Mucosa of descending colon (tissue), 3 donors: ENCODE results near the gene RUVBL2. TPM values are rescaled to one million over a fixed set of nuclear protein-coding genes. Genes with fewer than 3 reads are reported as not detected.
"Not testable (repeated sequence)": the region's sequence is repeated elsewhere in the genome, so short reads cannot be mapped to it uniquely, and the experiment has no call there.

ENCODE experiments used
- ATAC-seq: fragments of 200-7000 bp; cut with Tn5 transposase; one replicate; pipeline ENCODE4 v1.9.1; 2020; ENCODE audit warnings: mild to moderate bottlenecking, moderate library complexity
- DNase-seq, 3 donors: peaks; one replicate each; pipeline ENCODE4 v3.0.0-alpha.2; 2020
- H3K36me3 ChIP-seq: fragments of 200-600 bp; one replicate; pipeline ENCODE4 v1.8.0; 2021; ENCODE audit warnings: low read depth, mild to moderate bottlenecking
- H3K4me1 ChIP-seq: fragments of 200-600 bp; one replicate; pipeline ENCODE4 v1.8.0; 2021; ENCODE audit warnings: low read depth, mild to moderate bottlenecking
- H3K4me3 ChIP-seq: fragments of 200-600 bp; one replicate; pipeline ENCODE4 v1.8.0; 2021; ENCODE audit warnings: mild to moderate bottlenecking
- H3K9me3 ChIP-seq: fragments of 200-600 bp; one replicate; pipeline ENCODE4 v1.8.0; 2021; ENCODE audit warnings: mild to moderate bottlenecking
- CTCF ChIP-seq: fragments of 200-600 bp; IDR thresholded peaks from one replicate; pipeline ENCODE4 v1.8.0; 2022; ENCODE audit warnings: antibody characterized with exemption, mild to moderate bottlenecking
- intact Hi-C, 2 donors: fragments of 100-400 bp; cut with DNase I in 1 of 2; cut with micrococcal nuclease in 1 of 2; formaldehyde crosslinking; loops; one replicate each; pipeline versions ENCODE4 v1.11.0 to v1.11.1; 2022; cut with DNase I, micrococcal nuclease
- total RNA-seq, 3 donors: library from RNA; stranded (reverse); fragmentation: NEBNext Ultra II Directional in 2 of 3; extraction: Animal tissue kit (Norgen Biotek cat#: 25700) in 2 of 3; gene quantifications; one replicate each; pipeline versions ENCODE4 v1.2.1 to v1.2.4, GENCODE V29; 2021 to 2023
- donor health status: DM: no; HTN: no; CAD: no; lungs with moderate emphysema.
- donor health status: DM: no; HTN: no; CAD: no.
- donor health status: DM: no; HTN: yes; CAD: no.

Gene RUVBL2
- total RNA-seq, 3 donors from 2014 or later: 47.4 to 68.8 (median 57.3) TPM

GRCh38 chr19:49031642-49032301, 38.1 kb downstream of the RUVBL2 start, which contains the start of gene CGB2:
TSS of gene CGB2 (plus strand) at chr19:49031890. CDS start at chr19:49032096, 206 bp downstream.
- H3K9me3 ChIP-seq, H3K4me3 ChIP-seq, ATAC-seq, H3K36me3 ChIP-seq, H3K4me1 ChIP-seq, DNase-seq, intact Hi-C loops: not testable (repeated sequence)

DNA sequence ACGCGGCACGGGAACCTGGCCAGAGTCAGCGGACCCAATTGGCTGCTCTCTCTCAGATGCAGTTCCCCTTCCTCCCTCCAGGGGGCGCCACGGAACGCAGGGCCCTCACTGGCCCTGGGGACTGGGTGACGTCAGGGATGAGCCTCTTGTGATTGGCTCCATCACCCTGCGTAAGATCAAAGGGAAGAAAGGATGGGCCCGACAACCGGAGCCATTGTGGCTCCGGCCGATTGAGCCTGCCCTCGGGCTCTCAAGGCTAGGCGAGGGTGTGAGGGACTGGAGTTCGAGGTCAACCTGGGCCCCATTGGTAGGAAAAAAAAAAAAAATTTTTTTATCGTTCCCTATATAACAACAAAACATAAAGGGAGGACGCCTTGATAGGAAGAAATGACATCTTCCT, 43.1 kb downstream of the RUVBL2 start, which contains the start of gene CGB1:
Gene CGB1 (minus strand): TSS at position 81 of the 400 bp plus-strand sequence. CDS start 184 bp downstream, outside the sequence.
- H3K9me3 ChIP-seq, H3K4me1 ChIP-seq, H3K4me3 ChIP-seq, ATAC-seq, intact Hi-C loops, H3K36me3 ChIP-seq, DNase-seq: not testable (repeated sequence)

GRCh38 chr19:49038111-49038510, 44.4 kb downstream of the RUVBL2 start:
- ATAC-seq, DNase-seq, intact Hi-C loops, H3K4me3 ChIP-seq, H3K4me1 ChIP-seq, H3K36me3 ChIP-seq, H3K9me3 ChIP-seq: not testable (repeated sequence)

- DNase-seq, H3K4me3 ChIP-seq, intact Hi-C loops, H3K9me3 ChIP-seq, H3K36me3 ChIP-seq, ATAC-seq, H3K4me1 ChIP-seq: not testable (repeated sequence)
Measured at GRCh38 chr19:49038557-49039276, 45.0 kb downstream of the RUVBL2 start.

- DNase-seq, H3K4me3 ChIP-seq, ATAC-seq, H3K9me3 ChIP-seq, intact Hi-C loops, H3K36me3 ChIP-seq, H3K4me1 ChIP-seq: not testable (repeated sequence)
Measured at GRCh38 chr19:49039736-49040135, 46.0 kb downstream of the RUVBL2 start.

- Histone ChIP-seq H3K4me3 (no peak overlapping the region), H3K36me3 (no peaks in the 10 kb centered on the region), H3K9me3 (no peaks in the 10 kb centered on the region), H3K4me1 (no peaks in the 10 kb centered on the region)
- no peak for DNase-seq
- no peak for TF ChIP-seq CTCF
- ATAC-seq: no peak
- intact Hi-C loops: no loop called here
Measured at GRCh38 chr19:49042177-49042576, 48.5 kb downstream of the RUVBL2 start.

GRCh38 chr19:49042666-49043065, 49.0 kb downstream of the RUVBL2 start:
- H3K4me3 ChIP-seq, H3K36me3 ChIP-seq, intact Hi-C loops, H3K4me1 ChIP-seq, DNase-seq, ATAC-seq, H3K9me3 ChIP-seq: not testable (repeated sequence)

DNA sequence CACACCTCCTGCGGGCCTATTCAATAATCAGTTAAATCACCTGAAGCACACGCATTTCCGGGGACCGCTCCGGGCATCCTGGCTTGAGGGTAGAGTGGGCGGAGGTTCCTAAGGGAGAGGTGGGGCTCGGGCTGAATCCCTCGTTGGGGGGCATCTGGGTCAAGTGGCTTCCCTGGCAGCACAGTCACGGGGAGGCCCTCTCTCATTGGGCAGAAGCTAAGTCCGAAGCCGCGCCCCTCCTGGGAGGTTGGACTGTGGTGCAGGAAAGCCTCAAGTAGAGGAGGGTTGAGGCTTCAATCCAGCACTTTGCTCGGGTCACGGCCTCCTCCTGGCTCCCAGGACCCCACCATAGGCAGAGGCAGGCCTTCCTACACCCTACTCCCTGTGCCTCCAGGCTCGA, 49.9 kb downstream of the RUVBL2 start, which contains the start of gene CGB5:
Gene CGB5 (plus strand): TSS at position 301 of the 400 bp plus-strand sequence. CDS start 362 bp downstream, outside the sequence.
- H3K4me1 ChIP-seq, DNase-seq, intact Hi-C loops, H3K9me3 ChIP-seq, ATAC-seq, H3K4me3 ChIP-seq, H3K36me3 ChIP-seq: not testable (repeated sequence)

DNA sequence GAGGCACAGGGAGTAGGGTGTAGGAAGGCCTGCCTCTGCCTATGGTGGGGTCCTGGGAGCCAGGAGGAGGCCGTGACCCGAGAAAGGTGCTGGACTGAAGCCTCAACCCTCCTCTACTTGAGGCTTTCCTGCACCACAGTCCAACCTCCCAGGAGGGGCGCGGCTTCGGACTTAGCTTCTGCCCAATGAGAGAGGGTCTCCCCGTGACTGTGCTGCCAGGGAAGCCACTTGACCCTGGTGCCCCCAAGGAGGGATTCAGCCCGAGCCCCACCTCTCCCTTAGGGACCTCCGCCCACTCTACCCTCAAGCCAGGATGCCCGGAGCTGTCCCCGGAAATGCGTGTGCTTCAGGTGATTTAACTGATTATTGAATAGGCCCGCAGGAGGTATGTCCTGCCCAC, 55.3 kb downstream of the RUVBL2 start, which contains the start of gene CGB8:
Gene CGB8 (minus strand): TSS at position 101 of the 400 bp plus-strand sequence. CDS start 372 bp downstream, outside the sequence.
- not testable (repeated sequence) for ATAC-seq, H3K9me3 ChIP-seq

DNA sequence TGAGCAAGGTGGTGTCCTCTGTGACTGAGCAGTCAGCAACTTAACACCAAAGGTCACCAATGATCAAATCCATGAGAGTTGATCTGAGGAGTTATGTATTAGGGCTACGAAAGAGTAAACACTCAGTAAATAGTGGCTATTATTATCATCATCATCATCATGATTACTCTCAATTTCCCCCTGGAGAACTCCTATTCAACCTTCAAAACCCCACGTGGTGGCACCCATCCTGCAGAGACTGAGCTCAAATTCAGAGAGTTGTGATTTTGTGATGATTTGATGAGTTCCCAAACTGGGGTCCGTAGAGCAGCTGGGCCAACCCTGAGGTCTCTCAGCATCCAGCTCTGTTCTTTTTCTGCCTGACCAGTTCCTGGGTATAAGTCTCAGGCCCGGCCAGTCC, 56.1 kb downstream of the RUVBL2 start:
- DNase-seq, H3K4me3 ChIP-seq, intact Hi-C loops, H3K36me3 ChIP-seq, H3K9me3 ChIP-seq, ATAC-seq, H3K4me1 ChIP-seq: not testable (repeated sequence)

More for the DNA sequence above, 55.3 kb downstream of the RUVBL2 start, which contains the start of gene CGB8:
- H3K4me1 ChIP-seq, H3K36me3 ChIP-seq, intact Hi-C loops, DNase-seq, H3K4me3 ChIP-seq: not testable (repeated sequence)

DNA sequence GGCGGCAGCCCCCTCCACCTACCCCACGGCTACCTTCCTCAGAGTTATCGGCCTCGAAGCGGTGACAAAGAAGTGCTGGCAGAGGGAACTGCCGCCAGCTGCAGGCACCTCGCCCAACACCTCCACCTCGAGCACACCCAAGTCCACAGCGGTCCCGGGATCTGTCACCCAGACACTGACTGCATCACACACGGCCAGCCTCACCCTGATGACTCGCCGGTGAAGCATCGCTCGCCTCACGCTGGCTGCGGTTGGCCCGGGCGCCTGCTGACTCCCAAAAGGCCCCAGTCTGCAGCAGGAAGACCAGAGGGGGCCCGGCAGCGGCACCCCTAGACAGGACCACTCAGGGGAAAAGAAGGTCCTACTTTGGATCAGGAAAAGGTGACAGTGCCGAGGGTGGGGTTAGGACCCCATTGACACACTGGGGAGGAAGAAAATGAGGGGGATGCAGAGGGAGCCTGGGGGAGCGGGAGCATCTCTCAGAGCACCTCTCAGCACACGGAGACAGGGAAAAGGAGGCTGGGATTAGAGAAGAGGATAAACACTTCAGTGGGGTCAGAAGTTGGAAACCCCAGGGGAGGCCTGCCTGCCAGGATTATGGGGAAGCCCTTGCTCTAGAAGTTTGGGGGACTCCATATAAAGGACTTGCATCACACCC, 56.8 kb downstream of the RUVBL2 start:
- DNase-seq, H3K4me1 ChIP-seq, ATAC-seq, H3K4me3 ChIP-seq, H3K36me3 ChIP-seq, H3K9me3 ChIP-seq, intact Hi-C loops: not testable (repeated sequence)
